Liver (tissue), 9 donors: ENCODE data around the gene RAB30. TPM values are rescaled to one million over a fixed set of nuclear protein-coding genes. Genes with fewer than 3 reads are reported as not detected.

Experiments used
- DNase-seq: peaks from one replicate; pipeline ENCODE4 v3.0.0-alpha.2; 2017; ENCODE audit warnings: low spot score
- H3K27ac ChIP-seq, 2 donors: one replicate each; pipeline ENCODE4 v1.7.0; 2013; ENCODE audit warnings: inconsistent platforms in 2 of 2, low read length in 2 of 2, control low read depth in 1 of 2, low read depth in 1 of 2, mild to moderate bottlenecking in 1 of 2
- H3K27me3 ChIP-seq, 4 donors: one replicate each; pipeline versions ENCODE4 v1.6.1 to v1.7.0; 2013; ENCODE audit warnings: low read length in 3 of 4, inconsistent platforms in 1 of 4, mild to moderate bottlenecking in 1 of 4, moderate library complexity in 1 of 4; ENCODE audit not compliant: control insufficient read depth in 4 of 4, insufficient read depth in 4 of 4
- H3K36me3 ChIP-seq, 4 donors: one replicate each; pipeline versions ENCODE4 v1.6.1 to v1.7.0; 2013; ENCODE audit warnings: low read length in 3 of 4, mild to moderate bottlenecking in 3 of 4, low read depth in 1 of 4, moderate library complexity in 1 of 4; ENCODE audit not compliant: control insufficient read depth in 4 of 4, insufficient read depth in 3 of 4
- H3K4me1 ChIP-seq, 4 donors: one replicate each; pipeline versions ENCODE4 v1.6.1 to v1.7.0; 2013; ENCODE audit warnings: low read length in 3 of 4, mild to moderate bottlenecking in 3 of 4, moderate library complexity in 1 of 4; ENCODE audit not compliant: control insufficient read depth in 4 of 4, insufficient read depth in 4 of 4
- H3K4me3 ChIP-seq, 3 donors: one replicate each; pipeline versions ENCODE4 v1.6.1 to v1.7.0; 2013; ENCODE audit warnings: low read length in 3 of 3, control low read depth in 1 of 3, low read depth in 1 of 3, mild to moderate bottlenecking in 1 of 3
- H3K9ac ChIP-seq, 2 donors: one replicate each; pipeline ENCODE4 v1.7.0; 2013; ENCODE audit warnings: low read length in 2 of 2, mild to moderate bottlenecking in 2 of 2, moderate library complexity in 2 of 2, control low read depth in 1 of 2, low read depth in 1 of 2
- H3K9me3 ChIP-seq, 4 donors: one replicate each; pipeline versions ENCODE4 v1.6.1 to v1.7.0; 2013; ENCODE audit warnings: low read length in 3 of 4; ENCODE audit not compliant: control insufficient read depth in 4 of 4
- EGR1 ChIP-seq, 2 donors: IDR thresholded peaks; 2 replicates each; pipeline ENCODE4 v1.6.1; 2016 to 2018; ENCODE audit warnings: antibody characterized with exemption in 2 of 2, low read depth in 2 of 2
- FOXA1 ChIP-seq: IDR thresholded peaks from 2 replicates; pipeline ENCODE4 v1.6.1; 2016; ENCODE audit warnings: antibody characterized with exemption
- FOXA2 ChIP-seq: IDR thresholded peaks from 2 replicates; pipeline ENCODE4 v1.6.1; 2016; ENCODE audit warnings: antibody characterized with exemption
- GABPA ChIP-seq, 2 donors: IDR thresholded peaks in 1 of 2; conservative IDR thresholded peaks in 1 of 2; 2 replicates each; pipeline ENCODE4 v1.6.1; 2016; ENCODE audit warnings: antibody characterized with exemption in 2 of 2, mild to moderate bottlenecking in 1 of 2, moderate library complexity in 1 of 2
- HNF4A ChIP-seq, 2 donors: conservative IDR thresholded peaks; 2 replicates each; pipeline ENCODE4 v1.6.1; 2016; ENCODE audit warnings: antibody characterized with exemption in 2 of 2, mild to moderate bottlenecking in 2 of 2
- JUND ChIP-seq, 2 donors: IDR thresholded peaks; 2 replicates each; pipeline ENCODE4 v1.6.1; 2016; ENCODE audit warnings: antibody characterized with exemption in 2 of 2
- MAX ChIP-seq: IDR thresholded peaks from 2 replicates; pipeline ENCODE4 v1.6.1; 2016; ENCODE audit warnings: antibody characterized with exemption
- NR2F2 ChIP-seq: IDR thresholded peaks from 2 replicates; pipeline ENCODE4 v1.6.1; 2016; ENCODE audit warnings: antibody characterized with exemption
- RXRA ChIP-seq, 2 donors: IDR thresholded peaks; 2 replicates each; pipeline ENCODE4 v1.6.1; 2017 to 2018; ENCODE audit warnings: antibody characterized with exemption in 2 of 2, mild to moderate bottlenecking in 1 of 2
- SP1 ChIP-seq: IDR thresholded peaks from 2 replicates; pipeline ENCODE4 v1.6.1; 2018; ENCODE audit warnings: antibody characterized with exemption, mild to moderate bottlenecking
- TAF1 ChIP-seq: conservative IDR thresholded peaks from 2 replicates; pipeline ENCODE4 v1.6.1; 2016; ENCODE audit warnings: antibody characterized with exemption, mild to moderate bottlenecking
- YY1 ChIP-seq: IDR thresholded peaks from 2 replicates; pipeline ENCODE4 v1.6.1; 2016; ENCODE audit warnings: antibody characterized with exemption, mild to moderate bottlenecking
- ZBTB33 ChIP-seq: IDR thresholded peaks from 2 replicates; pipeline ENCODE4 v1.6.1; 2016; ENCODE audit warnings: antibody characterized with exemption
- WGBS: extraction: QIAGEN DNeasy Blood & Tissue Kit; methylation state at CpG from one replicate; pipeline ENCODE4 v1.1.7; 2013; 5-methylcytosine and 5-hydroxymethylcytosine counted together
- polyA plus RNA-seq, 2 donors: library from polyadenylated mRNA; stranded (reverse) in 1 of 2; unstranded in 1 of 2; fragments of 200-250 nt in 1 of 2; fragments of >200 nt in 1 of 2; fragmentation: Nextera tagmentation in 1 of 2; extraction: Ambion mirVana in 1 of 2; gene quantifications; one replicate each; pipeline versions ENCODE4 v1.2.1 to v1.2.3, GENCODE V29; 2013 to 2015
- total RNA-seq, 2 donors: library from RNA; depleted of rRNA; stranded (reverse); fragments of >200 nt; gene quantifications; one replicate each; pipeline ENCODE4 v1.2.3, GENCODE V29; 2014
- TF ChIP-seq, protein P1 (sequence below): fragments of 150-350 bp; IDR thresholded peaks from 2 replicates; pipeline ENCODE4 v1.5.1; 2017; ENCODE audit warnings: improper control_type of control experiment, low read depth, low read length; ENCODE audit not compliant: missing input control
- TF ChIP-seq, protein P2 (sequence below): IDR thresholded peaks from 2 replicates; pipeline ENCODE4 v1.6.1; 2016; ENCODE audit warnings: antibody characterized with exemption, mild to moderate bottlenecking
- donor health status: healthy.
- donor health status: healthy.
- donor health status: healthy.
- donor health status: healthy.
- donor health status: healthy.

Gene RAB30
- total and polyA plus RNA-seq, 4 donors: 2.4 to 5.4 (median 3.2) TPM

GRCh38 chr11:83063073-83063754 lies 8.5 kb downstream of the RAB30 start:
- no peaks in the 10 kb centered on the region for H3K9me3 ChIP-seq
- no peaks in the 10 kb centered on the region for H3K27me3 ChIP-seq
- no peak for DNase-seq
- H3K9ac ChIP-seq: peak overlapping the region in 1 of 2 donors; percentile 20
- no peak overlapping the region for H3K4me3 ChIP-seq
- H3K27ac ChIP-seq: no peak overlapping the region
- H3K4me1 ChIP-seq: peaks cover 0 to 6% (median 2%) of the 10 kb centered on the region in 4 donors
- H3K36me3 ChIP-seq: no peaks in the 10 kb centered on the region
- TF ChIP-seq MAX: no peak
- WGBS: 48% methylated on average over 7 of the region's 7 CpGs

DNA sequence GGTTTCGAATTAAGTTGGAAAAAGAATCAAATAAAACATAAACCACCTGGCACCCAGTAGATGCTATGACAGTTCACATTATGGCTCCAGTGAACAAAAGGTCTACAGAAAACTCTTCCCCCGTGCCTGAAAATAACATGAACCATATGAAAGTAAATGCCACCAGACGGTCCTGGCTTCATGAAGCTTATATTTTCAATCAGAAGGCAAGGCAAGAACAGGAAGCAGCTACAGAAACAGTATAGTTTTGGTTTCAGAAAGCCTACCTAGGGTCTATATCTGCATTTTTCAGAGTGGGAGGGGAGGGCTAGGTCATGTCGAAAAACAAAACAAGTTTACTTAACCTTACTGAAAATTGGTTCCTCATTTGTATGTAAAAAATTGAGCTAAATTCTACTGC lies 9.8 kb downstream of the RAB30 start:
- Histone ChIP-seq H3K36me3 (no peaks in the 10 kb centered on the region), H3K9ac (no peak overlapping the region), H3K27ac (no peak overlapping the region), H3K9me3 (no peaks in the 10 kb centered on the region), H3K4me3 (no peak overlapping the region), H3K4me1 (peaks cover 0 to 4% (median 2%) of the 10 kb centered on the region in 4 donors), H3K27me3 (no peaks in the 10 kb centered on the region)
- DNase-seq: no peak
- TF ChIP-seq TAF1 (no peak), FOXA2 (no peak), SP1 (no peak), JUND (IDR thresholded peaks at IDR 0.05) (no peak), GABPA (IDR thresholded peaks at IDR 0.05 in 1 of 2, conservative IDR thresholded peaks at IDR 0.05 in 1 of 2) (no peak), MAX (no peak), EGR1 (IDR thresholded peaks at IDR 0.05; ENCODE audit: low read depth in 2 of 2) (no peak)
- TF ChIP-seq, protein P1, sequence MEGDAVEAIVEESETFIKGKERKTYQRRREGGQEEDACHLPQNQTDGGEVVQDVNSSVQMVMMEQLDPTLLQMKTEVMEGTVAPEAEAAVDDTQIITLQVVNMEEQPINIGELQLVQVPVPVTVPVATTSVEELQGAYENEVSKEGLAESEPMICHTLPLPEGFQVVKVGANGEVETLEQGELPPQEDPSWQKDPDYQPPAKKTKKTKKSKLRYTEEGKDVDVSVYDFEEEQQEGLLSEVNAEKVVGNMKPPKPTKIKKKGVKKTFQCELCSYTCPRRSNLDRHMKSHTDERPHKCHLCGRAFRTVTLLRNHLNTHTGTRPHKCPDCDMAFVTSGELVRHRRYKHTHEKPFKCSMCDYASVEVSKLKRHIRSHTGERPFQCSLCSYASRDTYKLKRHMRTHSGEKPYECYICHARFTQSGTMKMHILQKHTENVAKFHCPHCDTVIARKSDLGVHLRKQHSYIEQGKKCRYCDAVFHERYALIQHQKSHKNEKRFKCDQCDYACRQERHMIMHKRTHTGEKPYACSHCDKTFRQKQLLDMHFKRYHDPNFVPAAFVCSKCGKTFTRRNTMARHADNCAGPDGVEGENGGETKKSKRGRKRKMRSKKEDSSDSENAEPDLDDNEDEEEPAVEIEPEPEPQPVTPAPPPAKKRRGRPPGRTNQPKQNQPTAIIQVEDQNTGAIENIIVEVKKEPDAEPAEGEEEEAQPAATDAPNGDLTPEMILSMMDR: no peak
- WGBS: 88% methylated on average over 4 of the region's 4 CpGs

- Histone ChIP-seq H3K27me3 (no peaks in the 10 kb centered on the region), H3K27ac (no peak overlapping the region), H3K9ac (no peak overlapping the region), H3K4me1 (peaks cover 0 to 4% (median under 1%) of the 10 kb centered on the region in 4 donors), H3K36me3 (no peaks in the 10 kb centered on the region), H3K9me3 (no peaks in the 10 kb centered on the region), H3K4me3 (no peak overlapping the region)
- WGBS: 95% methylated on average over 3 of the region's 3 CpGs
- DNase-seq: no peak
- TF ChIP-seq RXRA (IDR thresholded peaks at IDR 0.05): no peak
- TF ChIP-seq TAF1: no peak
- TF ChIP-seq JUND (IDR thresholded peaks at IDR 0.05): no peak
- no peak for TF ChIP-seq YY1
- no peak for TF ChIP-seq NR2F2
- TF ChIP-seq MAX: no peak
- TF ChIP-seq, protein P1: no peak
- TF ChIP-seq FOXA1: no peak
- TF ChIP-seq HNF4A (conservative IDR thresholded peaks at IDR 0.05): no peak
- TF ChIP-seq GABPA (IDR thresholded peaks at IDR 0.05 in 1 of 2, conservative IDR thresholded peaks at IDR 0.05 in 1 of 2): no peak
- TF ChIP-seq EGR1 (IDR thresholded peaks at IDR 0.05; ENCODE audit: low read depth in 2 of 2): no peak
- no peak for TF ChIP-seq ZBTB33
- TF ChIP-seq, protein P2, sequence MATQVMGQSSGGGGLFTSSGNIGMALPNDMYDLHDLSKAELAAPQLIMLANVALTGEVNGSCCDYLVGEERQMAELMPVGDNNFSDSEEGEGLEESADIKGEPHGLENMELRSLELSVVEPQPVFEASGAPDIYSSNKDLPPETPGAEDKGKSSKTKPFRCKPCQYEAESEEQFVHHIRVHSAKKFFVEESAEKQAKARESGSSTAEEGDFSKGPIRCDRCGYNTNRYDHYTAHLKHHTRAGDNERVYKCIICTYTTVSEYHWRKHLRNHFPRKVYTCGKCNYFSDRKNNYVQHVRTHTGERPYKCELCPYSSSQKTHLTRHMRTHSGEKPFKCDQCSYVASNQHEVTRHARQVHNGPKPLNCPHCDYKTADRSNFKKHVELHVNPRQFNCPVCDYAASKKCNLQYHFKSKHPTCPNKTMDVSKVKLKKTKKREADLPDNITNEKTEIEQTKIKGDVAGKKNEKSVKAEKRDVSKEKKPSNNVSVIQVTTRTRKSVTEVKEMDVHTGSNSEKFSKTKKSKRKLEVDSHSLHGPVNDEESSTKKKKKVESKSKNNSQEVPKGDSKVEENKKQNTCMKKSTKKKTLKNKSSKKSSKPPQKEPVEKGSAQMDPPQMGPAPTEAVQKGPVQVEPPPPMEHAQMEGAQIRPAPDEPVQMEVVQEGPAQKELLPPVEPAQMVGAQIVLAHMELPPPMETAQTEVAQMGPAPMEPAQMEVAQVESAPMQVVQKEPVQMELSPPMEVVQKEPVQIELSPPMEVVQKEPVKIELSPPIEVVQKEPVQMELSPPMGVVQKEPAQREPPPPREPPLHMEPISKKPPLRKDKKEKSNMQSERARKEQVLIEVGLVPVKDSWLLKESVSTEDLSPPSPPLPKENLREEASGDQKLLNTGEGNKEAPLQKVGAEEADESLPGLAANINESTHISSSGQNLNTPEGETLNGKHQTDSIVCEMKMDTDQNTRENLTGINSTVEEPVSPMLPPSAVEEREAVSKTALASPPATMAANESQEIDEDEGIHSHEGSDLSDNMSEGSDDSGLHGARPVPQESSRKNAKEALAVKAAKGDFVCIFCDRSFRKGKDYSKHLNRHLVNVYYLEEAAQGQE: no peak
Measured at GRCh38 chr11:83060965-83061364, 10.7 kb downstream of the RAB30 start.
